SU-DHL-6 (cell line): Measurements from ENCODE around the gene ARHGEF37.
"Not testable (repeated sequence)": the region's sequence is repeated elsewhere in the genome, so short reads cannot be mapped to it uniquely, and the experiment has no call there.

Experiments
- H2AFZ ChIP-seq: fragments of 200-600 bp; sonication (generic); 2 replicates; pipeline ENCODE4 v1.6.1; 2014; ENCODE audit warnings: low read depth, mild to moderate bottlenecking, moderate library complexity, mixed read lengths, antibody characterized with exemption, low read length; ENCODE audit not compliant: severe bottlenecking
- H3F3A ChIP-seq: fragments of 200-600 bp; shearing (Covaris generic); 2 replicates; pipeline ENCODE4 v1.6.0; 2016; ENCODE audit warnings: antibody characterized with exemption, mild to moderate bottlenecking; ENCODE audit not compliant: insufficient read depth
- H3K27ac ChIP-seq: fragments of 200-600 bp; sonication (generic); 2 replicates; pipeline ENCODE4 v1.5.1; 2016; ENCODE audit warnings: low read depth, mild to moderate bottlenecking, low read length, moderate library complexity, mixed read lengths
- H3K27me3 ChIP-seq: fragments of 200-600 bp; sonication (generic), shearing (Covaris generic); 2 replicates; pipeline ENCODE4 v1.6.0; 2014; ENCODE audit warnings: mild to moderate bottlenecking, low read length
- H3K36me3 ChIP-seq: fragments of 200-600 bp; sonication (generic); 2 replicates; pipeline ENCODE4 v1.6.1; 2014; ENCODE audit warnings: mild to moderate bottlenecking, low read length, mixed read lengths
- H3K4me2 ChIP-seq: fragments of 300-600, 200-600 bp; shearing (Covaris generic), sonication (generic); 2 replicates; pipeline ENCODE4 v1.6.0; 2014; ENCODE audit warnings: low read length, low read depth, mild to moderate bottlenecking; ENCODE audit not compliant: poor library complexity, severe bottlenecking
- H3K4me3 ChIP-seq: fragments of 200-600 bp; sonication (generic); 2 replicates; pipeline ENCODE4 v1.5.1; 2014; ENCODE audit warnings: antibody characterized with exemption, low read length, mild to moderate bottlenecking, mixed read lengths; ENCODE audit not compliant: insufficient read depth, poor library complexity, severe bottlenecking
- H3K79me2 ChIP-seq: fragments of 200-600 bp; sonication (generic); 2 replicates; pipeline ENCODE4 v1.6.1; 2014; ENCODE audit warnings: mild to moderate bottlenecking, low read length, moderate library complexity; ENCODE audit not compliant: insufficient read depth
- H3K9ac ChIP-seq: fragments of 200-600 bp; sonication (generic); 2 replicates; pipeline ENCODE4 v1.7.0; 2014; ENCODE audit warnings: mild to moderate bottlenecking, low read length
- H3K9me2 ChIP-seq: fragments of 200-600 bp; sonication (generic); replicated peaks from 2 replicates; pipeline ENCODE4 v1.6.1; 2014; ENCODE audit warnings: low read length; ENCODE audit not compliant: insufficient read depth
- H3K9me3 ChIP-seq: fragments of 200-600 bp; sonication (generic); 2 replicates; pipeline ENCODE4 v1.6.1; 2014; ENCODE audit warnings: low read length, mixed read lengths; ENCODE audit not compliant: insufficient read depth
- H4K20me1 ChIP-seq: fragments of 200-600 bp; sonication (generic); 2 replicates; pipeline ENCODE4 v1.6.1; 2014; ENCODE audit warnings: low read depth, mild to moderate bottlenecking, antibody characterized with exemption, low read length, moderate library complexity, mixed read lengths
- EZH2phosphoT487 ChIP-seq: fragments of 200-600 bp; sonication (generic), shearing (Covaris generic); conservative IDR thresholded peaks from 2 replicates; pipeline ENCODE4 v1.6.1; 2018; ENCODE audit warnings: mild to moderate bottlenecking, antibody characterized with exemption, low read length, moderate library complexity, mixed read lengths
- TF ChIP-seq, protein P1 (sequence below): fragments of 200-600 bp; sonication (generic); IDR thresholded peaks from one replicate; pipeline ENCODE4 v1.5.1; 2017; ENCODE audit warnings: antibody characterized with exemption, mild to moderate bottlenecking, low read length, moderate library complexity; ENCODE audit not compliant: insufficient read depth, poor library complexity, severe bottlenecking

ARHGEF37 gene

DNA sequence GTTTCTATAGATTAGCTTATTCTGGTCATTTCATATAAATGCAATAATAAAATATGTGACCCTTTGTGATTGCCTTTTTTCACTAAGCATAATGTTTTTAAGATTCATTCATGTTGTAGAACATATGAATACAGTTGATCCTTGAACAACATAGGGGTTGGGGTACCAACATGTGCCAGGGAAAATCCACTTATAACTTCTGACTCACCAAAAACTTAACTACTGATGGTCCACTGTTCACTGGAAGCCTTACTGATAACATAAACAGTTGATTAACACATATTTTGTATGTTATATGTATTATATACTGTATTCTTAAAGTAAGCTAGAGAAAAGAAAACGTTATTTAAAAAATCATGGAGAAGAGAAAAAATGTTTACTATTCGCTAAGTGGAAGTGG is 12.1 kb downstream of the ARHGEF37 start:
- H3K36me3 ChIP-seq = no peaks in the 10 kb centered on the region
- no peak overlapping the region for H3K4me3 ChIP-seq
- no peak overlapping the region for H2AFZ ChIP-seq
- H3K4me2 ChIP-seq = no peak overlapping the region
- H3K79me2 ChIP-seq = no peaks in the 10 kb centered on the region
- H3K27me3 ChIP-seq = no peaks in the 10 kb centered on the region
- no peaks in the 10 kb centered on the region for H3F3A ChIP-seq
- H3K9me2 ChIP-seq = no peaks in the 10 kb centered on the region
- H4K20me1 ChIP-seq = no peaks in the 10 kb centered on the region
- no peak overlapping the region for H3K9ac ChIP-seq
- no peaks in the 10 kb centered on the region for H3K9me3 ChIP-seq
- TF ChIP-seq, protein P1, sequence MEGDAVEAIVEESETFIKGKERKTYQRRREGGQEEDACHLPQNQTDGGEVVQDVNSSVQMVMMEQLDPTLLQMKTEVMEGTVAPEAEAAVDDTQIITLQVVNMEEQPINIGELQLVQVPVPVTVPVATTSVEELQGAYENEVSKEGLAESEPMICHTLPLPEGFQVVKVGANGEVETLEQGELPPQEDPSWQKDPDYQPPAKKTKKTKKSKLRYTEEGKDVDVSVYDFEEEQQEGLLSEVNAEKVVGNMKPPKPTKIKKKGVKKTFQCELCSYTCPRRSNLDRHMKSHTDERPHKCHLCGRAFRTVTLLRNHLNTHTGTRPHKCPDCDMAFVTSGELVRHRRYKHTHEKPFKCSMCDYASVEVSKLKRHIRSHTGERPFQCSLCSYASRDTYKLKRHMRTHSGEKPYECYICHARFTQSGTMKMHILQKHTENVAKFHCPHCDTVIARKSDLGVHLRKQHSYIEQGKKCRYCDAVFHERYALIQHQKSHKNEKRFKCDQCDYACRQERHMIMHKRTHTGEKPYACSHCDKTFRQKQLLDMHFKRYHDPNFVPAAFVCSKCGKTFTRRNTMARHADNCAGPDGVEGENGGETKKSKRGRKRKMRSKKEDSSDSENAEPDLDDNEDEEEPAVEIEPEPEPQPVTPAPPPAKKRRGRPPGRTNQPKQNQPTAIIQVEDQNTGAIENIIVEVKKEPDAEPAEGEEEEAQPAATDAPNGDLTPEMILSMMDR = no peak
- no peak for TF ChIP-seq EZH2phosphoT487
- H3K27ac ChIP-seq = no peak overlapping the region

DNA sequence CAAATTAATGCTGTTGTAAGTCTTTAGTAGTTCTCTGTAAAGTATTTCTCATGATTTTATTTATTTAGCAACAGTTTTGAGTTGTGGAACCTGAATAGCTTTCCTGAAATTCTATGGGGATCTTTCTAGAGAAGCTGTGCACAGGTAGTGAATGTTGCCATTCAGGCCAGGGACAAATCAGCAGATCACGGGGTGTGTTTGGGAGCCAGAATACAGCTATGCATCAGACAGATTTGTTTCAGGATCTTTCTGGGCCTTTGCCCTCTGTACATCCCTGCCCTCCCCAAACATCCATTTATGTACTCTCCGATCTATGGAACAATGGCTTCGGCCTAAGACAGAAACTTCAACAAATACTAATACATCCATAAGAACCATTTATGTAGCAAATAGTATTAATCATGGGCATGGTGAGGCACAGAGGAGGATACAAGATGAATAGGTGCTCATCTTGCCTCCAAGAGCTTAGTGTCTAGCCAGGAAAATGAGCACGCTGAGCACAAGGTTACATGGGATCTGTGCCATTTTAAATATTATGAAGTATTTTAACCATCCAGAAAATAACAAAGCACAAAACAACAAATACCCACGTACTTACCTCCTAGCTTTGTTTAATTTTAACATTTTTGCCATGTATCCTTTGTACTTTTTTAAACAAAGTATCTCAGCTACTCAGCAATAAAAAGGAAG is 13.1 kb downstream of the ARHGEF37 start:
- no peaks in the 10 kb centered on the region for H3K9me2 ChIP-seq
- H4K20me1 ChIP-seq = no peaks in the 10 kb centered on the region
- H2AFZ ChIP-seq = no peak overlapping the region
- H3K79me2 ChIP-seq = no peaks in the 10 kb centered on the region
- H3K27ac ChIP-seq = no peak overlapping the region
- H3K4me3 ChIP-seq = no peak overlapping the region
- H3F3A ChIP-seq = no peaks in the 10 kb centered on the region
- no peaks in the 10 kb centered on the region for H3K36me3 ChIP-seq
- TF ChIP-seq, protein P1 = no peak
- no peak for TF ChIP-seq EZH2phosphoT487
- H3K4me2 ChIP-seq = no peak overlapping the region
- no peak overlapping the region for H3K9ac ChIP-seq
- H3K9me3 ChIP-seq = no peaks in the 10 kb centered on the region
- no peaks in the 10 kb centered on the region for H3K27me3 ChIP-seq

DNA sequence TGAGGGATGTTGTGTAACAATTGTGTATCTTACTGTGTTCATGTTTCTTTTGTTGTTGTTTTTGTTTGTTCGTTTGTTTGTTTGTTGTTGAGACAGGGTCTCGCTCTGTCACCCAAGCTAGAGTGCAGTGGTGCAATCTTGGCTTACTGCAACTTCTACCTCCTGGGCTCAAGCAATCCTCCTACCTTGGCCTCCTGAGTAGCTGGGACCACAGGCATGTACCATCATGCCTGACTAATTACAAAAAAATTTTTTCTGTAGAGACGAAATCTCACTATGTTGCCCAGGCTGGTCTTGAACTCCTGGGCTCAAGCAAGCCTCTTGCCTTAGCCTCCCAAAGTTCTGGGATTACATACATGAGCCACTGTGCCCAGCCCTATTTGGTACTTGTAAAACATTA is 13.8 kb downstream of the ARHGEF37 start:
- not testable (repeated sequence) for H3K9ac ChIP-seq, H3K9me2 ChIP-seq, H3K4me3 ChIP-seq, H3K27ac ChIP-seq, H4K20me1 ChIP-seq, H3K79me2 ChIP-seq, H3F3A ChIP-seq, H3K9me3 ChIP-seq, H3K36me3 ChIP-seq, H2AFZ ChIP-seq, H3K27me3 ChIP-seq, H3K4me2 ChIP-seq

DNA sequence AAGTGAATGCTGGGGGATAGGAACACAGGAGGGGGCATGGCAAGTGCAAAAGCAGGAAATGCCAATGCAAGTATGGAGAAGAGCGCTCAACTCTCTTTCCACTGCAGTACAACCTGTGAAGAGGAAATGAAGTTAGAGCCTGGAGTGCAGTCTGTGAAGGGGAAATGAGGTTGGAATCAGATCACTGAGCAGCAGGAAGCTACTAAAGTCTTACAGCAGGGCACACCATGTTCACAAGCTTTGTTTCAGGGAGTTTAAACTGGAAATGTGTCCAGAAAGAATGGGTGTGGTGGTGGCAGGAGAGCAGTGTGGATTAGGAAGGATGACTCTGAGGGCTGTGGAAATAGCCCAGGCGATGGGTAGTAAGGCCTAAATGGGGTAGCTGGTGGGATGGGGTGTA is 15.4 kb downstream of the ARHGEF37 start:
- no peaks in the 10 kb centered on the region for H3K27me3 ChIP-seq
- no peaks in the 10 kb centered on the region for H3F3A ChIP-seq
- no peaks in the 10 kb centered on the region for H3K79me2 ChIP-seq
- no peak overlapping the region for H3K4me3 ChIP-seq
- no peak overlapping the region for H3K4me2 ChIP-seq
- no peak overlapping the region for H3K27ac ChIP-seq
- no peak overlapping the region for H2AFZ ChIP-seq
- no peak for TF ChIP-seq EZH2phosphoT487
- no peaks in the 10 kb centered on the region for H3K9me3 ChIP-seq
- H4K20me1 ChIP-seq = no peaks in the 10 kb centered on the region
- H3K9me2 ChIP-seq = no peaks in the 10 kb centered on the region
- no peaks in the 10 kb centered on the region for H3K36me3 ChIP-seq
- no peak overlapping the region for H3K9ac ChIP-seq
